Neural cell (in vitro differentiated cells): ENCODE results near the gene CFAP61. TPM values are rescaled to one million over a fixed set of nuclear protein-coding genes. Genes with fewer than 3 reads are reported as not detected.

Experiments
- H2AFZ ChIP-seq: fragments of 200-600, 300-800 bp; sonication (generic), shearing (Covaris generic); 2 replicates; pipeline ENCODE4 v1.6.0; 2014; ENCODE audit warnings: low read depth, mild to moderate bottlenecking, antibody characterized with exemption, low read length, moderate library complexity
- H3F3A ChIP-seq: fragments of 200-600 bp; shearing (Covaris generic); 2 replicates; pipeline ENCODE4 v1.6.1; 2016; ENCODE audit warnings: mild to moderate bottlenecking, moderate library complexity, mixed read lengths, antibody characterized with exemption, low read length; ENCODE audit not compliant: insufficient read depth, poor library complexity, severe bottlenecking
- H3K27ac ChIP-seq: fragments of 200-600, 300-800 bp; sonication (generic), shearing (Covaris generic); 2 replicates; pipeline ENCODE4 v1.5.1; 2014; ENCODE audit warnings: mild to moderate bottlenecking, low read length, moderate library complexity
- H3K27me3 ChIP-seq: fragments of 300-800, 200-600 bp; sonication (generic), shearing (Covaris generic); 2 replicates; pipeline ENCODE4 v1.6.0; 2014; ENCODE audit warnings: mild to moderate bottlenecking, low read depth, low read length, moderate library complexity; ENCODE audit not compliant: insufficient read depth
- H3K36me3 ChIP-seq: fragments of 300-800, 200-600 bp; sonication (generic), shearing (Covaris generic); 2 replicates; pipeline ENCODE4 v1.5.1; 2014; ENCODE audit warnings: mild to moderate bottlenecking, antibody characterized with exemption, low read length, moderate library complexity; ENCODE audit not compliant: insufficient read depth
- H3K4me2 ChIP-seq: fragments of 300-800, 200-600 bp; sonication (generic), shearing (Covaris generic); 2 replicates; pipeline ENCODE4 v1.6.0; 2014; ENCODE audit warnings: mild to moderate bottlenecking, low read length
- H3K4me3 ChIP-seq: fragments of 300-800, 200-600 bp; sonication (generic), shearing (Covaris generic); 2 replicates; pipeline ENCODE4 v1.5.1; 2014; ENCODE audit warnings: mild to moderate bottlenecking, low read length, moderate library complexity
- H3K79me2 ChIP-seq: fragments of 200-600 bp; shearing (Covaris generic); replicated peaks from 2 replicates; pipeline ENCODE4 v1.6.0; 2014; ENCODE audit warnings: mild to moderate bottlenecking, low read length, moderate library complexity; ENCODE audit not compliant: insufficient read depth
- H3K9ac ChIP-seq: fragments of 300-800, 200-600 bp; sonication (generic), shearing (Covaris generic); 2 replicates; pipeline ENCODE4 v1.6.1; 2016; ENCODE audit warnings: mild to moderate bottlenecking, low read length, mixed read lengths
- H3K9me2 ChIP-seq: fragments of 200-600 bp; shearing (Covaris generic); 2 replicates; pipeline ENCODE4 v1.6.1; 2016; ENCODE audit warnings: mild to moderate bottlenecking, low read length, mixed read lengths; ENCODE audit not compliant: insufficient read depth
- H3K9me3 ChIP-seq: fragments of 200-600, 300-800 bp; sonication (generic), shearing (Covaris generic); 2 replicates; pipeline ENCODE4 v1.6.1; 2016; ENCODE audit warnings: mild to moderate bottlenecking, mixed run types, low read length, moderate library complexity, mixed read lengths
- H4K20me1 ChIP-seq: fragments of 200-600 bp; shearing (Covaris generic); 2 replicates; pipeline ENCODE4 v1.6.1; 2016; ENCODE audit warnings: mild to moderate bottlenecking, mixed run types; ENCODE audit not compliant: insufficient read depth
- CTCF ChIP-seq: fragments of 450-650 bp; IDR thresholded peaks from 2 replicates; pipeline ENCODE4 v1.5.1; 2014; ENCODE audit warnings: antibody characterized with exemption, mild to moderate bottlenecking, moderate library complexity; ENCODE audit not compliant: poor library complexity, severe bottlenecking
- EP300 ChIP-seq: fragments of 450-650 bp; conservative IDR thresholded peaks from 2 replicates; pipeline ENCODE4 v1.6.1; 2014; ENCODE audit warnings: antibody characterized with exemption, mild to moderate bottlenecking, moderate library complexity; ENCODE audit not compliant: poor library complexity, severe bottlenecking
- EZH2 ChIP-seq: fragments of 200-600, 300-800 bp; shearing (Covaris generic), sonication (generic); IDR thresholded peaks from 2 replicates; pipeline ENCODE4 v1.6.1; 2014; ENCODE audit warnings: antibody characterized with exemption, low read length, borderline replicate concordance, mild to moderate bottlenecking; ENCODE audit not compliant: insufficient read depth, poor library complexity, severe bottlenecking
- MXI1 ChIP-seq: fragments of 450-650 bp; conservative IDR thresholded peaks from 2 replicates; pipeline ENCODE4 v1.6.1; 2014; ENCODE audit warnings: antibody characterized with exemption, mild to moderate bottlenecking; ENCODE audit not compliant: poor library complexity, severe bottlenecking
- POLR2AphosphoS5 ChIP-seq: IDR thresholded peaks from 2 replicates; pipeline ENCODE4 v1.6.1; 2012
- RAD21 ChIP-seq: fragments of 450-650 bp; conservative IDR thresholded peaks from 2 replicates; pipeline ENCODE4 v1.6.1; 2014; ENCODE audit warnings: antibody characterized with exemption, mild to moderate bottlenecking, moderate library complexity
- REST ChIP-seq: IDR thresholded peaks from 2 replicates; pipeline ENCODE4 v1.6.1; 2012; ENCODE audit warnings: borderline replicate concordance
- SMC3 ChIP-seq: fragments of 450-650 bp; conservative IDR thresholded peaks from 2 replicates; pipeline ENCODE4 v1.6.1; 2014; ENCODE audit warnings: antibody characterized with exemption, mild to moderate bottlenecking, moderate library complexity; ENCODE audit not compliant: poor library complexity
- TAF1 ChIP-seq: IDR thresholded peaks from 2 replicates; pipeline ENCODE4 v1.6.1; 2012; ENCODE audit warnings: low read depth
- polyA plus RNA-seq: library from polyadenylated mRNA; depleted of rRNA; stranded (reverse); fragments of >200 nt; gene quantifications from 2 replicates; pipeline ENCODE4 v1.2.3, GENCODE V29; 2014

The CFAP61 gene
- polyA plus RNA-seq, 1 donor from 2014 or later = 0.42 TPM

GRCh38 chr20:20246996-20247633, 194.8 kb downstream of the CFAP61 start:
- Histone ChIP-seq H3K9me3 (no peaks in the 10 kb centered on the region), H2AFZ (no peak overlapping the region), H3K4me3 (no peak overlapping the region), H3K36me3 (no peaks in the 10 kb centered on the region), H3F3A (no peaks in the 10 kb centered on the region), H3K9ac (no peak overlapping the region), H3K4me2 (no peak overlapping the region), H4K20me1 (no peaks in the 10 kb centered on the region), H3K27me3 (no peaks in the 10 kb centered on the region), H3K27ac (no peak overlapping the region), H3K79me2 (no peaks in the 10 kb centered on the region), H3K9me2 (no peaks in the 10 kb centered on the region)
- TF ChIP-seq REST = no peak
- no peak for TF ChIP-seq POLR2AphosphoS5
- no peak for TF ChIP-seq EP300
- TF ChIP-seq TAF1 = no peak
- no peak for TF ChIP-seq CTCF
- TF ChIP-seq MXI1 = no peak
- no peak for TF ChIP-seq SMC3
- TF ChIP-seq EZH2 = no peak
- no peak for TF ChIP-seq RAD21

GRCh38 chr20:20248620-20249200, 196.4 kb downstream of the CFAP61 start:
- H3K36me3 ChIP-seq = no peaks in the 10 kb centered on the region
- no peak overlapping the region for H3K9ac ChIP-seq
- H3K79me2 ChIP-seq = no peaks in the 10 kb centered on the region
- no peak overlapping the region for H3K4me2 ChIP-seq
- no peaks in the 10 kb centered on the region for H3K27me3 ChIP-seq
- H3K9me2 ChIP-seq = no peaks in the 10 kb centered on the region
- H3K9me3 ChIP-seq = no peaks in the 10 kb centered on the region
- H4K20me1 ChIP-seq = no peaks in the 10 kb centered on the region
- no peaks in the 10 kb centered on the region for H3F3A ChIP-seq
- no peak overlapping the region for H2AFZ ChIP-seq
- no peak overlapping the region for H3K27ac ChIP-seq
- TF ChIP-seq RAD21 (no peak), EZH2 (no peak), SMC3 (no peak), CTCF (no peak)
- no peak overlapping the region for H3K4me3 ChIP-seq
